ENCODE results near the gene SEPHS2. TPM values are rescaled to one million over a fixed set of nuclear protein-coding genes. Genes with fewer than 3 reads are reported as not detected.

The SEPHS2 gene
- total and polyA plus RNA-seq, 4 experiments from 2014 or later, result 42.0 to 65.9 (median 50.4) TPM

DNA sequence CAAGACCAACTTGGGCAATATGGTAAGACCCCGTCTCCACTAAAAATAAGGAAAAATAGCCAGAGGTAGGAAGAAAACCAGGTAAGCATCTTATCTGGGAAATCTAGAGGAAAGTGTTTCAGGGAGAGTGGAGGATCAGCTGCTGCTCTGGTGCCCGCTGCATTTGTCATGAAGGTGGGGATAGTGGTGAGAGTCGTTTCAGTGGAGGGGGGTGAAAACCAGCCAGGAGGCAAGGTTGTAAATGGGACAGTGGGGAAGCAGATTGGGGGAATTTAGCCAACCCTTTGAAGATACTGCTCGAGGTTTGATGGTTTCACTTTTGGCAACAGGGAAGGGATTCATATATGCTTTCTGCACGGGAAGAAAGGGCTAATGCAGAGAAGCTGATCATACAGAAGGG is 24.7 kb downstream of the SEPHS2 start:
- H3K27me3 Mint-ChIP-seq, result no peaks in the 10 kb centered on the region
- ChIA-PET CTCF (ENCODE audit: partially characterized antibody) (interaction anchor here (0.7 to 1.9 kb wide), 3 partner anchors 9 to 11 kb away, joined by 4 to 8 read pairs (median 4); partner anchors contain the start of gene DCTPP1), POLR2A (ENCODE audit: partially characterized antibody) (interaction anchor here (4.4 kb wide), 1 partner anchor 9 kb away, joined by 91 read pairs; the partner anchor contains the start of gene DCTPP1)
- peaks cover 15 to 35% of the 10 kb centered on the region in 2 donors for H3K36me3 Mint-ChIP-seq
- Histone ChIP-seq H3K4me3 (ENCODE audit: low read length in 2 of 2) (no peak overlapping the region), H3K4me1 (ENCODE audit: insufficient read depth, low read length) (peaks cover 15% of the 10 kb centered on the region), H3K36me3 (ENCODE audit: insufficient read depth, low read length) (peaks cover 16% of the 10 kb centered on the region), H3K9me3 (ENCODE audit: control insufficient read depth in 1 of 2, low read length in 2 of 2) (no peaks in the 10 kb centered on the region), H3K27me3 (ENCODE audit: insufficient read depth, low read length) (no peaks in the 10 kb centered on the region), H3K27ac (ENCODE audit: low read depth, low read length) (no peak overlapping the region)
- no peaks in the 10 kb centered on the region for H3K9me3 Mint-ChIP-seq
- H3K4me1 Mint-ChIP-seq, result peaks cover 9 to 21% (median 13%) of the 10 kb centered on the region in 4 donors
- no peak for DNase-seq
- intact Hi-C loops (cut with micrococcal nuclease), result no loop called here
- H3K4me3 Mint-ChIP-seq, result no peak overlapping the region
- H3K27ac Mint-ChIP-seq, result peak overlapping the region in 5 of 7 donors; percentile 33 to 87 (median 33)

DNA sequence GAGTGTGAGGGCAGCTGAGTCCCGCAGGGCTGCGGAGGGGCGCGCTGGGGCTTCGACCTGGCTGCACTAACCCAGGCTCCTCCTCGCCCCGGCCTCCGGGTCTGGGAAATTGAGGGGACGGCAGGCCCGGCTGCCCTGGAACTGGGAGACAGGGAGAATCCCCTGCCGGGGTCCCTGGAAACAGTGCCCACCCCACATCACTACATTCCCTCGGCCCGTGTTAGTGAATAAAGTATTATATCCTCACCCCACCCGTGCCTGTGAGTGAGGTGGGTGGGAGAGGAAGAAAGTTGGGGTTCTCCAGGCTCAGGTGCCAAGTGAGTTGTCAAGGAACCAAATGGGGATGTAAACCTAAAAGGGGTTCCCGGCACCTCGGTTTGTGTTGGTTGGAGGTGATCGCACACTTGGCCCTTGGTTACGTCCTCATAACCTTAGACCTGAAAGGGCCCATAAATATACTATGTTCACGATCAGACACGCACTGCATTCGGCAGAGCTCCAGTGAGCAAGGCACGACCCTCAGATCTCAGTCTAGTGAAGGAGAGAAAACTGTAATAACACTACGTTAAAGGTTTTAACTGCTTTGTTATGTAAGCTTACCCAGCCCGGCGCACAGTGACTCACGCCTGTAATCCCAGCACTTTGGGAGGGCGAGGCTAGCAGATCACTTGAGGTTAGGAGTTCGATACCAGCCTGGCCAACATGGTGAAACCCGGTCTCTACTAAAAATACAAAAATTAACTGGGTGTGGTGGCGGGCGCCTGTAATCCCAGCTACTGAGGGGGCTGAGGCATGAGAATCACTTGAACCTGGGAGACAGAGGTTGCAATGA is 27.1 kb downstream of the SEPHS2 start:
- ChIA-PET POLR2A (ENCODE audit: partially characterized antibody) (interaction anchor here (0.6 to 4.4 kb wide), 55 partner anchors 9 to 614 kb away, joined by 3 to 91 read pairs (median 5); partner anchors contain the start of genes ALDOA, CORO1A, DCTPP1 and FBRS), CTCF (ENCODE audit: partially characterized antibody) (interaction anchor here (0.6 to 4.0 kb wide), 14 partner anchors 9 to 327 kb away, joined by 3 to 34 read pairs (median 4); partner anchors contain the start of genes DCTPP1, SEPTIN1, TBC1D10B and TBX6)
- H3K27me3 Mint-ChIP-seq, result no peaks in the 10 kb centered on the region
- peaks cover 6 to 24% (median 13%) of the 10 kb centered on the region in 4 donors for H3K4me1 Mint-ChIP-seq
- H3K4me3 ChIP-seq (ENCODE audit: low read length in 2 of 2), result peak overlapping the region in 1 of 2 donors; percentile 68
- H3K36me3 Mint-ChIP-seq, result peaks cover 11 to 17% of the 10 kb centered on the region in 2 donors
- peaks cover 15% of the 10 kb centered on the region for H3K4me1 ChIP-seq (ENCODE audit: insufficient read depth, low read length)
- no peaks in the 10 kb centered on the region for H3K27me3 ChIP-seq (ENCODE audit: insufficient read depth, low read length)
- H3K9me3 Mint-ChIP-seq, result no peaks in the 10 kb centered on the region
- H3K27ac Mint-ChIP-seq, result peak overlapping the region; percentile 26 to 90 (median 74)
- intact Hi-C loops (cut with micrococcal nuclease), result loop anchor here (1.0 kb wide), 1 partner anchor 12 kb away; the partner anchor contains the start of gene DCTPP1
- H3K9me3 ChIP-seq (ENCODE audit: control insufficient read depth in 1 of 2, low read length in 2 of 2), result no peaks in the 10 kb centered on the region
- H3K36me3 ChIP-seq (ENCODE audit: insufficient read depth, low read length), result peaks cover 3% of the 10 kb centered on the region
- DNase-seq, result no peak
- H3K27ac ChIP-seq (ENCODE audit: low read depth, low read length), result peak overlapping the region; percentile 61
- peak overlapping the region; percentile 52 to 85 (median 69) for H3K4me3 Mint-ChIP-seq

DNA sequence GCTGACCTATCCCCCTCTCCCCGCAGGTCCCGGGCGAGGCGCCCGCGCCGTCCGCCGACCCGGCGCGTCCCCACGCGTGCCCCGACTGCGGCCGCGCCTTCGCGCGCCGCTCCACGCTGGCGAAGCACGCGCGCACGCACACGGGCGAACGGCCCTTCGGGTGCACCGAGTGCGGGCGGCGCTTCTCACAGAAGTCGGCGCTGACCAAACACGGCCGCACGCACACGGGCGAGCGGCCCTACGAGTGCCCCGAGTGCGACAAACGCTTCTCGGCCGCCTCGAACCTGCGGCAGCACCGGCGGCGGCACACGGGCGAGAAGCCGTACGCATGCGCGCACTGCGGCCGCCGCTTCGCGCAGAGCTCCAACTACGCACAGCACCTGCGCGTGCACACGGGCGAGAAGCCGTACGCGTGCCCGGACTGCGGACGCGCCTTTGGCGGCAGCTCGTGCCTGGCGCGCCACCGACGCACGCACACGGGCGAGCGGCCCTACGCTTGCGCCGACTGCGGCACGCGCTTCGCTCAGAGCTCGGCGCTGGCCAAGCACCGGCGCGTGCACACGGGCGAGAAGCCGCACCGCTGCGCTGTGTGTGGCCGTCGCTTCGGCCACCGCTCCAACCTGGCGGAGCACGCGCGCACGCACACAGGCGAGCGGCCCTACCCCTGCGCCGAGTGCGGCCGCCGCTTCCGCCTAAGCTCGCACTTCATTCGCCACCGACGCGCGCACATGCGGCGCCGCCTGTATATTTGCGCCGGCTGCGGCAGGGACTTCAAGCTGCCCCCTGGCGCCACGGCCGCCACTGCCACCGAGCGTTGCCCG is 27.9 kb downstream of the SEPHS2 start:
- Mint-ChIP-seq H3K27ac (peak overlapping the region in 3 of 7 donors; percentile 41 to 90 (median 74)), H3K4me1 (peaks cover 6 to 24% (median 13%) of the 10 kb centered on the region in 4 donors), H3K27me3 (no peaks in the 10 kb centered on the region), H3K4me3 (peak overlapping the region; percentile 39 to 85 (median 68)), H3K9me3 (no peaks in the 10 kb centered on the region), H3K36me3 (peaks cover 11 to 14% of the 10 kb centered on the region in 2 donors)
- Histone ChIP-seq H3K36me3 (ENCODE audit: insufficient read depth, low read length) (no peaks in the 10 kb centered on the region), H3K9me3 (ENCODE audit: control insufficient read depth in 1 of 2, low read length in 2 of 2) (no peaks in the 10 kb centered on the region), H3K27me3 (ENCODE audit: insufficient read depth, low read length) (no peaks in the 10 kb centered on the region), H3K27ac (ENCODE audit: low read depth, low read length) (peak overlapping the region; percentile 61), H3K4me3 (ENCODE audit: low read length in 2 of 2) (peak overlapping the region; percentile 12 to 68), H3K4me1 (ENCODE audit: insufficient read depth, low read length) (peaks cover 15% of the 10 kb centered on the region)
- ChIA-PET CTCF (ENCODE audit: partially characterized antibody) (interaction anchor here (0.6 to 4.0 kb wide), 13 partner anchors 8 to 326 kb away, joined by 3 to 34 read pairs (median 4); partner anchors contain the start of genes DCTPP1, SEPTIN1 and TBX6), POLR2A (ENCODE audit: partially characterized antibody) (interaction anchor here (0.6 to 4.4 kb wide), 55 partner anchors 8 to 613 kb away, joined by 3 to 91 read pairs (median 5); partner anchors contain the start of genes ALDOA, CORO1A, DCTPP1 and FBRS)
- DNase-seq, result peak; percentile 89 to 93 (median 91)
- intact Hi-C loops (cut with micrococcal nuclease), result loop anchor here (1.0 kb wide), 1 partner anchor 13 kb away; the partner anchor contains the start of gene DCTPP1

DNA sequence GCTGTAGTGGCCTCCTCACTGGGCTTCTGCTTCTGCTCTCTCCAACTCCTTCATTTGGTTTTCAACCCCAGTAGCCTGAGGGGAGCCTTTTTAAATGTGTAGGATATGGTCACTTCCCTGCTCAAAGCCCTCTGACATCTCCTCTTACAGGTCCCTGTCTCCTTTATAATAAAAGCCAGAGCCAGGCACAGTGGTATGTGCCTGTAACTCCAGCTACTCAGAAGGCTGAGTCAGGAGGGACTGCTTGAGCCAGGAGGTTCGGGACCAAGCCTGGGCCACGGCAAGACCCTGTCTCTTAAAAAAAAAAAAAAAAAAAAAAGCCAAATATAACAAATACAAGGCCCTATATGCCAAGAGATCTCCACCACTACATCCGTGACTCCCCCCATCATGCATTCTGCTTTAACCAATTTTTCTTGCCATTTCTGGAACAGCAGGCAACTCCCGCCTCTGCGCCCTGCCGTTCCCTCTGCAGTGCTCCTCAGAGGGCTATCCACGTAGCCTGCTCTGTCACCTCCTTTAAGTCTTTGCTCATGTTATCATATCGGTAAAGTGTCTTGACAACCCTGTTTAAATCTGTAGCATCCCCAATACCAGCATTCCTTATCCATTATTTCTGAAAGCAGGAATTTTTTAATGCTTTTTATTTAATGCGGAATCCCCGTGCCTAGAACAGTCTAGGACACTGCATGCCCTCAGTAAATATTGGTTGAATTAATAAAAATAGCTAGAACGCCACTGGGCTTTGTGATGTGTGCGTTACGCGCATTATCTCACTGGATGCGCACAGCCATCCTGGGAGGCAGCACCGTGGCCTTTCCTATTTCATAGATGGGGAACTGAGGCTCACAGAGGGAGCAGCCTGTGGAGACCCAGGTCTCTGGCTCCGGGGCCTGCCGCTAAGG is 28.8 kb downstream of the SEPHS2 start:
- H3K36me3 Mint-ChIP-seq, result peaks cover 11 to 17% of the 10 kb centered on the region in 2 donors
- no peaks in the 10 kb centered on the region for H3K9me3 Mint-ChIP-seq
- H3K4me1 ChIP-seq (ENCODE audit: insufficient read depth, low read length), result peaks cover 15% of the 10 kb centered on the region
- no peaks in the 10 kb centered on the region for H3K36me3 ChIP-seq (ENCODE audit: insufficient read depth, low read length)
- CTCF ChIA-PET (ENCODE audit: partially characterized antibody), result interaction anchor here (0.8 to 4.0 kb wide), 11 partner anchors 8 to 302 kb away, joined by 3 to 34 read pairs (median 5); partner anchors contain the start of genes DCTPP1 and SEPTIN1
- no peak for DNase-seq
- H3K4me3 Mint-ChIP-seq, result peak overlapping the region; percentile 11 to 78 (median 56)
- peaks cover 8 to 28% (median 16%) of the 10 kb centered on the region in 4 donors for H3K4me1 Mint-ChIP-seq
- no peaks in the 10 kb centered on the region for H3K9me3 ChIP-seq (ENCODE audit: control insufficient read depth in 1 of 2, low read length in 2 of 2)
- no peaks in the 10 kb centered on the region for H3K27me3 Mint-ChIP-seq
- no peaks in the 10 kb centered on the region for H3K27me3 ChIP-seq (ENCODE audit: insufficient read depth, low read length)
- POLR2A ChIA-PET (ENCODE audit: partially characterized antibody), result interaction anchor here (0.7 to 4.4 kb wide), 40 partner anchors 7 to 351 kb away, joined by 3 to 91 read pairs (median 8); partner anchors contain the start of genes ALDOA, CORO1A, DCTPP1 and FBRS
- H3K27ac Mint-ChIP-seq, result peak overlapping the region in 6 of 7 donors; percentile 19 to 86 (median 64)
- peak overlapping the region; percentile 12 to 68 for H3K4me3 ChIP-seq (ENCODE audit: low read length in 2 of 2)
- peak overlapping the region; percentile 61 for H3K27ac ChIP-seq (ENCODE audit: low read depth, low read length)
- intact Hi-C loops (cut with micrococcal nuclease), result no loop called here

- peak overlapping the region in 6 of 7 donors; percentile 3 to 83 (median 26) for H3K27ac Mint-ChIP-seq
- Histone ChIP-seq H3K27me3 (ENCODE audit: insufficient read depth, low read length) (no peaks in the 10 kb centered on the region), H3K27ac (ENCODE audit: low read depth, low read length) (no peak overlapping the region), H3K36me3 (ENCODE audit: insufficient read depth, low read length) (no peaks in the 10 kb centered on the region), H3K4me3 (ENCODE audit: low read length in 2 of 2) (no peak overlapping the region), H3K9me3 (ENCODE audit: control insufficient read depth in 1 of 2, low read length in 2 of 2) (no peaks in the 10 kb centered on the region), H3K4me1 (ENCODE audit: insufficient read depth, low read length) (peaks cover 15% of the 10 kb centered on the region)
- no peaks in the 10 kb centered on the region for H3K9me3 Mint-ChIP-seq
- intact Hi-C loops (cut with micrococcal nuclease), result no loop called here
- no peak for DNase-seq
- peak overlapping the region in 3 of 8 donors; percentile 7 to 56 (median 29) for H3K4me3 Mint-ChIP-seq
- peaks cover 8 to 15% of the 10 kb centered on the region in 2 donors for H3K36me3 Mint-ChIP-seq
- H3K27me3 Mint-ChIP-seq, result no peaks in the 10 kb centered on the region
- peaks cover 8 to 27% (median 15%) of the 10 kb centered on the region in 4 donors for H3K4me1 Mint-ChIP-seq
- POLR2A ChIA-PET (ENCODE audit: partially characterized antibody), result interaction anchor here (0.8 to 4.3 kb wide), 4 partner anchors 9 to 351 kb away, joined by 4 to 52 read pairs (median 18); partner anchors contain the start of genes ALDOA, DCTPP1, SEPTIN1 and ZNF771
- CTCF ChIA-PET (ENCODE audit: partially characterized antibody), result interaction anchor here (0.6 to 4.0 kb wide), 3 partner anchors 14 to 182 kb away, joined by 3 to 34 read pairs (median 7); partner anchors contain the start of gene DCTPP1
Observed at GRCh38 chr16:30416047-30416603, 29.5 kb downstream of the SEPHS2 start.
